Left lung (tissue), 10 donors: ENCODE results near the gene CRIM1. TPM values are rescaled to one million over a fixed set of nuclear protein-coding genes. Genes with fewer than 3 reads are reported as not detected.

Source experiments
- ATAC-seq: fragments of 200-7000 bp; cut with Tn5 transposase; one replicate; pipeline ENCODE4 v1.9.1; 2020; ENCODE audit warnings: moderate library complexity
- DNase-seq, 4 donors: peaks; one replicate each; pipeline ENCODE4 v3.0.0-alpha.2; 2013 to 2020
- H3K27ac ChIP-seq, 2 donors: fragments of 200-600 bp; sonication (generic) in 1 of 2; one replicate each; pipeline versions ENCODE4 v1.5.0 to v1.8.0; 2020 to 2021
- H3K27me3 ChIP-seq, 2 donors: fragments of 200-600 bp; sonication (generic) in 1 of 2; one replicate each; pipeline versions ENCODE4 v1.5.0 to v1.8.0; 2020 to 2021
- H3K36me3 ChIP-seq, 2 donors: fragments of 200-600 bp; sonication (generic) in 1 of 2; one replicate each; pipeline versions ENCODE4 v1.5.0 to v1.8.0; 2020 to 2021
- H3K4me1 ChIP-seq, 2 donors: fragments of 200-600 bp; one replicate each; pipeline ENCODE4 v1.8.0; 2021
- H3K4me3 ChIP-seq, 2 donors: fragments of 200-600 bp; sonication (generic) in 1 of 2; one replicate each; pipeline versions ENCODE4 v1.5.0 to v1.8.0; 2020 to 2021; ENCODE audit warnings: mild to moderate bottlenecking in 1 of 2
- H3K9me3 ChIP-seq, 2 donors: fragments of 200-600 bp; sonication (generic) in 1 of 2; one replicate each; pipeline versions ENCODE4 v1.5.0 to v1.8.0; 2020 to 2021
- CTCF ChIP-seq, 2 donors: fragments of 200-600 bp; sonication (generic) in 1 of 2; IDR thresholded peaks; one replicate each; pipeline versions ENCODE4 v1.5.0 to v1.8.0; 2021; ENCODE audit warnings: antibody characterized with exemption in 2 of 2
- intact Hi-C, 2 donors: fragments of 100-400 bp; cut with DNase I; formaldehyde crosslinking; loops; one replicate each; pipeline versions ENCODE4 v1.11.2 to v1.14.2; 2022
- polyA plus RNA-seq, 6 donors: library from polyadenylated mRNA; unstranded; fragments of 120-200 nt; gene quantifications; one replicate each; pipeline ENCODE4 v1.2.1, GENCODE V29; 2013; ENCODE audit not compliant: insufficient read length in 6 of 6
- total RNA-seq, 2 donors: library from RNA; stranded (reverse); fragmentation: NEBNext Ultra II Directional; extraction: Animal tissue kit (Norgen Biotek cat#: 25700); gene quantifications; one replicate each; pipeline ENCODE4 v1.2.1, GENCODE V29; 2021
- donor health status: DM: no; HTN: yes; CAD: no.
- donor health status: DM: no; HTN: no; CAD: no.

The CRIM1 gene
- total and polyA plus RNA-seq, 8 donors: 28.7 to 72.9 (median 31.4) TPM

GRCh38 chr2:36578343-36579296 lies 223.0 kb downstream of the CRIM1 start:
- Histone ChIP-seq H3K4me1 (peaks cover 0 to 16% of the 10 kb centered on the region in 2 donors), H3K27ac (peak overlapping the region; percentile 21 to 46), H3K4me3 (peak overlapping the region in 1 of 2 donors; percentile 6), H3K9me3 (no peaks in the 10 kb centered on the region), H3K27me3 (no peaks in the 10 kb centered on the region), H3K36me3 (peaks cover 0 to 90% of the 10 kb centered on the region in 2 donors)
- intact Hi-C loops: no loop called here
- no peak for TF ChIP-seq CTCF (IDR thresholded peaks at IDR 0.05)
- ATAC-seq (peak; percentile 93), DNase-seq (peak in 1 of 4 donors; percentile 50)

GRCh38 chr2:36579297-36579664 lies 223.7 kb downstream of the CRIM1 start:
- no peaks in the 10 kb centered on the region for H3K27me3 ChIP-seq
- TF ChIP-seq CTCF (IDR thresholded peaks at IDR 0.05): no peak
- peaks cover 0 to 90% of the 10 kb centered on the region in 2 donors for H3K36me3 ChIP-seq
- H3K4me3 ChIP-seq: no peak overlapping the region
- intact Hi-C loops: no loop called here
- peak overlapping the region in 1 of 2 donors; percentile 21 for H3K27ac ChIP-seq
- DNase-seq (no peak), ATAC-seq (peak; percentile 8)
- peaks cover 0 to 23% of the 10 kb centered on the region in 2 donors for H3K4me1 ChIP-seq
- H3K9me3 ChIP-seq: no peaks in the 10 kb centered on the region

- DNase-seq (no peak), ATAC-seq (no peak)
- no peak overlapping the region for H3K27ac ChIP-seq
- intact Hi-C loops: no loop called here
- H3K9me3 ChIP-seq: no peaks in the 10 kb centered on the region
- H3K4me1 ChIP-seq: peaks cover 0 to 14% of the 10 kb centered on the region in 2 donors
- no peaks in the 10 kb centered on the region for H3K27me3 ChIP-seq
- TF ChIP-seq CTCF (IDR thresholded peaks at IDR 0.05): no peak
- H3K4me3 ChIP-seq: no peak overlapping the region
- peaks cover 0 to 95% of the 10 kb centered on the region in 2 donors for H3K36me3 ChIP-seq
Observed at GRCh38 chr2:36582538-36582937, 227.0 kb downstream of the CRIM1 start.

GRCh38 chr2:36582951-36583350 lies 227.4 kb downstream of the CRIM1 start:
- no peak overlapping the region for H3K4me3 ChIP-seq
- no peak overlapping the region for H3K27ac ChIP-seq
- no peaks in the 10 kb centered on the region for H3K27me3 ChIP-seq
- intact Hi-C loops: no loop called here
- H3K36me3 ChIP-seq: peaks cover 0 to 94% of the 10 kb centered on the region in 2 donors
- DNase-seq: no peak
- TF ChIP-seq CTCF (IDR thresholded peaks at IDR 0.05): no peak
- H3K9me3 ChIP-seq: no peaks in the 10 kb centered on the region
- ATAC-seq: no peak
- H3K4me1 ChIP-seq: peaks cover 0 to 14% of the 10 kb centered on the region in 2 donors

GRCh38 chr2:36584148-36584794 lies 228.7 kb downstream of the CRIM1 start:
- intact Hi-C loops: no loop called here
- H3K36me3 ChIP-seq: peaks cover 0 to 94% of the 10 kb centered on the region in 2 donors
- peak; percentile 33 for ATAC-seq

More at GRCh38 chr2:36584148-36584794, 228.7 kb downstream of the CRIM1 start:
- peak overlapping the region in 1 of 2 donors; percentile 9 for H3K27ac ChIP-seq
- H3K27me3 ChIP-seq: no peaks in the 10 kb centered on the region
- H3K9me3 ChIP-seq: no peaks in the 10 kb centered on the region
- no peak for DNase-seq
- H3K4me1 ChIP-seq: peaks cover 0 to 14% of the 10 kb centered on the region in 2 donors
- TF ChIP-seq CTCF (IDR thresholded peaks at IDR 0.05): no peak
- H3K4me3 ChIP-seq: no peak overlapping the region
